HG02938 (cell line): ENCODE data around the gene TNMD.
"Not testable (repeated sequence)": the region's sequence is repeated elsewhere in the genome, so short reads cannot be mapped to it uniquely, and the experiment has no call there.

Source experiments
- ATAC-seq: cut with Tn5 transposase; IDR thresholded peaks from one replicate; pipeline ENCODE4 v1.9.1; 2021; ENCODE audit warnings: mild to moderate bottlenecking, moderate library complexity; ENCODE audit not compliant: unreplicated experiment

Gene TNMD

GRCh38 chrX:100584611-100585010 lies at the start of gene TNMD:
TNMD (plus strand) TSS chrX:100584936; CDS start chrX:100585019, 83 bp downstream.
- no peak for ATAC-seq

GRCh38 chrX:100565534-100565933 lies 19.2 kb upstream of the TNMD start:
- not testable (repeated sequence) for ATAC-seq

GRCh38 chrX:100586747-100587146 lies 2.0 kb downstream of the TNMD start:
- ATAC-seq = no peak

- ATAC-seq = no peak
Measured at GRCh38 chrX:100587861-100588260, 3.1 kb downstream of the TNMD start.

- ATAC-seq = no peak
Measured at GRCh38 chrX:100591256-100592051, 6.7 kb downstream of the TNMD start.

GRCh38 chrX:100593126-100593525 lies 8.4 kb downstream of the TNMD start:
- ATAC-seq = no peak

- no peak for ATAC-seq
Measured at GRCh38 chrX:100593581-100593980, 8.8 kb downstream of the TNMD start.

GRCh38 chrX:100596601-100597000 lies 11.9 kb downstream of the TNMD start:
- no peak for ATAC-seq

- no peak for ATAC-seq
Measured at GRCh38 chrX:100599456-100599855, 14.7 kb downstream of the TNMD start.

GRCh38 chrX:100600340-100600739 lies 15.6 kb downstream of the TNMD start:
- no peak for ATAC-seq

GRCh38 chrX:100600758-100601157 lies 16.0 kb downstream of the TNMD start:
- peak; percentile 58 for ATAC-seq

GRCh38 chrX:100606753-100607152 lies 22.0 kb downstream of the TNMD start:
- no peak for ATAC-seq

- ATAC-seq = no peak
Measured at GRCh38 chrX:100609591-100609990, 24.9 kb downstream of the TNMD start.

- ATAC-seq = no peak
Measured at GRCh38 chrX:100611951-100612350, 27.2 kb downstream of the TNMD start.

- peak; percentile 99 for ATAC-seq
Measured at GRCh38 chrX:100615005-100615404, 30.3 kb downstream of the TNMD start.

- ATAC-seq = no peak
Measured at GRCh38 chrX:100623001-100623400, 38.3 kb downstream of the TNMD start.

GRCh38 chrX:100625985-100626491 lies 41.3 kb downstream of the TNMD start:
- ATAC-seq = peak; percentile 95

- no peak for ATAC-seq
Measured at GRCh38 chrX:100635040-100635439, 50.3 kb downstream of the TNMD start.

GRCh38 chrX:100635989-100636320 lies 51.2 kb downstream of the TNMD start:
- ATAC-seq = no peak

GRCh38 chrX:100636321-100636991 lies 51.7 kb downstream of the TNMD start, which contains the start of gene TSPAN6:
TSPAN6 (minus strand) TSS chrX:100636806; CDS start chrX:100636694, 112 bp downstream.
- peak; percentile 99 for ATAC-seq

GRCh38 chrX:100642290-100642689 lies 57.6 kb downstream of the TNMD start:
- no peak for ATAC-seq

- ATAC-seq = no peak
Measured at GRCh38 chrX:100643212-100643611, 58.5 kb downstream of the TNMD start.
